ENCODE measurements around the gene DGKH.

DNA sequence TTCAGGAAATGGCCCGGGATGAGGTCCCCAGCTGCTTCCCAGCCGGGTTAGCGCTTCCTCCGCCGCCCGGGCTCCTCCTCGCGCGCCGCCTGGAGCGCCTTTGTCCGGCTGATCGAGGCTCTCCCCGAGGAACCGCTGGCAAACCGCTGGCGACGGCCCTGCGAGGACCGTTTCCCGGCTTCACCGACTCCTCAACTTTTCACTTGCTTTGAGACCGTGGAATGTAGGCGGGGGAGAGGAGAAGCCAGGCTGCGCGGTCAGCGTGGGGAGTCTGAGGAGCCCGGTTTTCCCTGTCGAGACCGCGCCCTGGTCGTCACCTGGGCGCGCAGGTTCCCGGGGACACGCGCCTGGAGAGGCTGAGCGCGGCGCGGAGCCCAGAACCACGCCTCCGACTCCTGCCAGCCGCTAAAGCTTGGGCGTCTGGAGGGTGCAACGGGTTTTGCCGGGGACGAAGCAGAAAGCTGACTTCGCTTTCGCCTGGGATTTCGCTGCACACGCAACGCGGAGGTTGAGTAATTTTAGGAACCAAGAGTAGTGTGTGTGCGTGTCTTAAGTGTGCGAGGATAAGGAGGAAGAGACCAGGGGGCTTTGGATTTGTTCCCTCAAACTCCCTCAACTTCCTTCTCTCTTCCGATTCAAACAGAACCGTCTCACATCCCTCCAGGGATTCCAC is 7.3 kb upstream of the DGKH start:
- TF ChIP-seq, protein P1, sequence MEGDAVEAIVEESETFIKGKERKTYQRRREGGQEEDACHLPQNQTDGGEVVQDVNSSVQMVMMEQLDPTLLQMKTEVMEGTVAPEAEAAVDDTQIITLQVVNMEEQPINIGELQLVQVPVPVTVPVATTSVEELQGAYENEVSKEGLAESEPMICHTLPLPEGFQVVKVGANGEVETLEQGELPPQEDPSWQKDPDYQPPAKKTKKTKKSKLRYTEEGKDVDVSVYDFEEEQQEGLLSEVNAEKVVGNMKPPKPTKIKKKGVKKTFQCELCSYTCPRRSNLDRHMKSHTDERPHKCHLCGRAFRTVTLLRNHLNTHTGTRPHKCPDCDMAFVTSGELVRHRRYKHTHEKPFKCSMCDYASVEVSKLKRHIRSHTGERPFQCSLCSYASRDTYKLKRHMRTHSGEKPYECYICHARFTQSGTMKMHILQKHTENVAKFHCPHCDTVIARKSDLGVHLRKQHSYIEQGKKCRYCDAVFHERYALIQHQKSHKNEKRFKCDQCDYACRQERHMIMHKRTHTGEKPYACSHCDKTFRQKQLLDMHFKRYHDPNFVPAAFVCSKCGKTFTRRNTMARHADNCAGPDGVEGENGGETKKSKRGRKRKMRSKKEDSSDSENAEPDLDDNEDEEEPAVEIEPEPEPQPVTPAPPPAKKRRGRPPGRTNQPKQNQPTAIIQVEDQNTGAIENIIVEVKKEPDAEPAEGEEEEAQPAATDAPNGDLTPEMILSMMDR (IDR thresholded peaks at IDR 0.05), result no peak
- no peak for TF ChIP-seq POLR2A (IDR thresholded peaks at IDR 0.05)

Data from breast epithelium (tissue), 3 donors.